ENCODE data around the gene SSRP1. TPM values are rescaled to one million over a fixed set of nuclear protein-coding genes. Genes with fewer than 3 reads are reported as not detected.

SSRP1 gene
- total and polyA plus RNA-seq, 2 of the 13 experiments (the other 11 are each of a cell fraction or from before 2014, with no cell fraction given), result 93.6 to 129 TPM

- TF ChIP-seq ZBED4 (CRISPR knock-in tag; IDR thresholded peaks at IDR 0.05; ENCODE audit: borderline replicate concordance) (no peak), BRF2 (CRISPR knock-in tag; IDR thresholded peaks at IDR 0.05) (no peak), KDM3A (CRISPR knock-in tag; IDR thresholded peaks at IDR 0.05; ENCODE audit: low read depth) (peak; percentile 49; the same call in 1 of the 2 replicates), FLYWCH1 (CRISPR knock-in tag; IDR thresholded peaks at IDR 0.05) (no peak), ZNF407 (CRISPR knock-in tag; IDR thresholded peaks at IDR 0.05; ENCODE audit: not compliant biosample characterization) (no peak), THYN1 (CRISPR knock-in tag; IDR thresholded peaks at IDR 0.05; ENCODE audit: borderline replicate concordance, low read depth) (no peak), ZNF660 (CRISPR knock-in tag; IDR thresholded peaks at IDR 0.05; ENCODE audit: borderline replicate concordance, low read depth) (no peak), ZNF605 (CRISPR knock-in tag; IDR thresholded peaks at IDR 0.05) (peak; percentile 35; the same call in 1 of the 2 replicates), ZNF333 (CRISPR knock-in tag; IDR thresholded peaks at IDR 0.05; ENCODE audit: borderline replicate concordance) (no peak; the same call in 1 of the 2 replicates), ZNF496 (CRISPR knock-in tag; IDR thresholded peaks at IDR 0.05; ENCODE audit: insufficient replicate concordance) (no peak), ZBTB8A (CRISPR knock-in tag; IDR thresholded peaks at IDR 0.05; ENCODE audit: borderline replicate concordance, low read depth) (no peak), ZBTB26 (CRISPR knock-in tag; IDR thresholded peaks at IDR 0.05; ENCODE audit: borderline replicate concordance) (no peak; the same call in 1 of the 2 replicates), SMARCE1 (IDR thresholded peaks at IDR 0.05; ENCODE audit: borderline replicate concordance) (no peak)
Measured at GRCh38 chr11:57335343-57336110, at the start of gene SSRP1 (continued).

All from HepG2 (cell line).